K562 (cell line): ENCODE data around the gene DYNLL1. TPM values are rescaled to one million over a fixed set of nuclear protein-coding genes. Genes with fewer than 3 reads are reported as not detected.

Experiments
- ATAC-seq: fragments of 200-7000 bp; cut with Tn5 transposase; 3 replicates; pipeline ENCODE4 v1.9.1; 2020; ENCODE audit warnings: moderate library complexity
- BruUV-seq: library from RNA; stranded (reverse); fragments of 400-500 nt; replicated peaks from 2 replicates; lab custom pipeline; 2021; lab: Mats Ljungman, UMichigan
- CTCF ChIA-PET: fragments of 300-600 bp; formaldehyde crosslinking; extraction: SDS; loops from one replicate; lab custom pipeline; 2021; ENCODE audit warnings: low intra/inter-chr PET ratio; lab: Yijun Ruan, JAX
- POLR2A ChIA-PET: fragments of 300-600, 350-650 bp; sonication (Branson Sonifier 250); formaldehyde crosslinking; extraction: SDS; loops from one replicate; lab custom pipeline; 2021; ENCODE audit warnings: antibody characterized with exemption, inconsistent platforms; lab: Yijun Ruan, JAX
- DNase-seq, 4 experiments: peaks; one replicate each; pipeline versions ENCODE4 v3.0.0 to v3.0.0-alpha.2; 2011 to 2018; ENCODE audit warnings: low spot score in 3 of 4, mixed read lengths in 3 of 4; ENCODE audit errors: extremely low read depth in 1 of 4
- FAIRE-seq: peaks from 2 replicates; lab custom pipeline; 2011; peaks lifted over from hg19 to GRCh38; lab: Jason Lieb, UNC
- H2AFZ ChIP-seq: 2 replicates; pipeline ENCODE4 v1.6.0; 2011; ENCODE audit warnings: low read depth, low read length, control low read depth, inconsistent platforms
- H3K27ac ChIP-seq: fragments of 200-600 bp; 3 replicates; pipeline ENCODE4 v1.8.0; 2011; ENCODE audit warnings: low read depth, mild to moderate bottlenecking, control low read depth, inconsistent platforms, low read length, moderate library complexity, mixed read lengths; ENCODE audit errors: extremely low read depth
- H3K27me3 ChIP-seq, 2 experiments: fragments of 300-600 bp in 1 of 2; 2 replicates in 1 of 2; 3 replicates in 1 of 2; pipeline versions ENCODE4 v1.6.0 to v1.8.0; 2011; ENCODE audit warnings: inconsistent platforms in 2 of 2, low read length in 2 of 2, mild to moderate bottlenecking in 1 of 2, mixed read lengths in 1 of 2, moderate library complexity in 1 of 2; ENCODE audit not compliant: control insufficient read depth in 2 of 2, insufficient read depth in 2 of 2
- H3K36me3 ChIP-seq: fragments of 300-600 bp; 3 replicates; pipeline ENCODE4 v1.8.0; 2011; ENCODE audit warnings: mild to moderate bottlenecking, low read length, inconsistent platforms; ENCODE audit not compliant: control insufficient read depth, insufficient read depth
- H3K4me1 ChIP-seq, 2 experiments: fragments of 200-600 bp in 1 of 2; replicated peaks in 1 of 2; 2 replicates in 1 of 2; 3 replicates in 1 of 2; pipeline versions ENCODE4 v1.5.1 to v1.8.0; 2011; ENCODE audit warnings: inconsistent platforms in 2 of 2, low read length in 2 of 2, mild to moderate bottlenecking in 1 of 2, mixed read lengths in 1 of 2, moderate library complexity in 1 of 2; ENCODE audit not compliant: control insufficient read depth in 2 of 2, insufficient read depth in 2 of 2
- H3K4me2 ChIP-seq: 2 replicates; pipeline ENCODE4 v1.6.1; 2011; ENCODE audit warnings: low read length, control low read depth, inconsistent platforms, mixed read lengths; ENCODE audit not compliant: insufficient read depth
- H3K4me3 ChIP-seq: fragments of 200-600 bp; sonication (generic), shearing (Covaris generic); 2 replicates; pipeline ENCODE4 v1.5.1; 2016; ENCODE audit warnings: control low read depth, inconsistent platforms
- H3K79me2 ChIP-seq: fragments of 200-600 bp; 3 replicates; pipeline ENCODE4 v1.8.0; 2011; ENCODE audit warnings: low read length, inconsistent platforms; ENCODE audit not compliant: control insufficient read depth, insufficient read depth
- H3K9ac ChIP-seq, 2 experiments: 2 replicates each; pipeline versions ENCODE4 v1.6.0 to v1.6.1; 2011; ENCODE audit warnings: low read depth in 2 of 2, low read length in 2 of 2, control low read depth in 1 of 2, inconsistent platforms in 1 of 2, mild to moderate bottlenecking in 1 of 2, mixed read lengths in 1 of 2; ENCODE audit not compliant: insufficient read depth in 1 of 2
- H3K9me1 ChIP-seq: one replicate; pipeline ENCODE4 v1.6.0; 2011; ENCODE audit warnings: inconsistent platforms, mild to moderate bottlenecking, low read length, moderate library complexity; ENCODE audit not compliant: control insufficient read depth, insufficient read depth
- H3K9me3 ChIP-seq: replicated peaks from 2 replicates; pipeline ENCODE4 v1.5.1; 2011; ENCODE audit warnings: low read depth, low read length, inconsistent platforms; ENCODE audit not compliant: control insufficient read depth, insufficient read depth
- H4K20me1 ChIP-seq: replicated peaks from 2 replicates; pipeline ENCODE4 v1.6.1; 2011; ENCODE audit warnings: low read length, inconsistent platforms, mixed read lengths; ENCODE audit not compliant: control insufficient read depth, insufficient read depth
- COPS2 ChIP-seq: fragments of 450-650 bp; conservative IDR thresholded peaks from 2 replicates; pipeline ENCODE4 v1.6.1; 2016; ENCODE audit warnings: mild to moderate bottlenecking, moderate library complexity
- CXXC5 ChIP-seq: fragments of 250-450 bp; sonication (Bioruptor Pico); IDR thresholded peaks from 2 replicates; pipeline ENCODE4 v1.8.0; 2022; ENCODE audit warnings: inconsistent platforms, mild to moderate bottlenecking, moderate library complexity
- FOXA1 ChIP-seq: fragments of 450-650 bp; IDR thresholded peaks from 2 replicates; pipeline ENCODE4 v1.6.1; 2016; ENCODE audit warnings: mild to moderate bottlenecking, borderline replicate concordance
- FOXM1 ChIP-seq, 2 experiments: fragments of 450-650 bp in 1 of 2; sonication (generic) in 1 of 2; formaldehyde crosslinking in 1 of 2; IDR thresholded peaks; 2 replicates each; pipeline versions ENCODE4 v1.6.1 to v1.9.0; 2017 to 2022; ENCODE audit warnings: low read depth in 2 of 2, mild to moderate bottlenecking in 2 of 2, missing genetic modification reagents in 1 of 2, moderate library complexity in 1 of 2
- GABPA ChIP-seq: fragments of 200-800 bp; sonication (Bioruptor generic); conservative IDR thresholded peaks from 2 replicates; pipeline ENCODE4 v1.6.1; 2016; ENCODE audit warnings: low read depth, missing genetic modification characterization, missing compliant biosample characterization
- HOXB6 ChIP-seq: fragments of 250-450 bp; sonication (Bioruptor Pico); IDR thresholded peaks from 2 replicates; pipeline ENCODE4 v1.5.1; 2022; ENCODE audit warnings: mild to moderate bottlenecking, borderline replicate concordance
- MAFK ChIP-seq: IDR thresholded peaks from 2 replicates; pipeline ENCODE4 v1.6.1; 2011; ENCODE audit warnings: low read length, improper control_type of control experiment
- MED1 ChIP-seq: sonication (generic); formaldehyde crosslinking; IDR thresholded peaks from 2 replicates; pipeline ENCODE4 v1.8.1; 2023; ENCODE audit warnings: missing genetic modification reagents, borderline replicate concordance
- MYBL2 ChIP-seq, 2 experiments: fragments of 450-650 bp in 1 of 2; sonication (generic) in 1 of 2; formaldehyde crosslinking in 1 of 2; IDR thresholded peaks; 2 replicates each; pipeline versions ENCODE4 v1.6.1 to v1.8.1; 2017 to 2022; ENCODE audit warnings: borderline replicate concordance in 1 of 2, inconsistent platforms in 1 of 2, low read depth in 1 of 2, mild to moderate bottlenecking in 1 of 2, missing genetic modification reagents in 1 of 2, moderate library complexity in 1 of 2
- RHOXF2B ChIP-seq: fragments of 250-450 bp; sonication (Bioruptor Pico); conservative IDR thresholded peaks from 2 replicates; pipeline ENCODE4 v1.5.1; 2021
- SNIP1 ChIP-seq: fragments of 450-650 bp; IDR thresholded peaks from 2 replicates; pipeline ENCODE4 v1.7.1; 2017; ENCODE audit warnings: low read depth, mild to moderate bottlenecking
- ZNF41 ChIP-seq: fragments of 250-450 bp; sonication (Bioruptor Pico); conservative IDR thresholded peaks from 2 replicates; pipeline ENCODE4 v1.4.0; 2020; ENCODE audit warnings: mild to moderate bottlenecking
- ZNF644 ChIP-seq: fragments of 200-800 bp; sonication (Bioruptor generic); IDR thresholded peaks from 2 replicates; pipeline ENCODE4 v1.6.1; 2016; ENCODE audit warnings: low read depth, missing genetic modification characterization, missing compliant biosample characterization
- ZNF76 ChIP-seq: fragments of 250-450 bp; sonication (Bioruptor Pico); IDR thresholded peaks from 2 replicates; pipeline ENCODE4 v1.4.0; 2020; ENCODE audit warnings: mild to moderate bottlenecking, moderate library complexity, borderline replicate concordance
- WGBS: fragments of 100-300 bp; shearing (Covaris generic); methylation state at CpG from one replicate; pipeline ENCODE4 v1.1.6; 2016; ENCODE audit warnings: low coverage, mixed read lengths; ENCODE audit not compliant: insufficient coverage; ENCODE audit errors: missing lambda C conversion rate; 5-methylcytosine and 5-hydroxymethylcytosine counted together
- in situ Hi-C: fragments of 300-500 bp; cut with MboI; formaldehyde crosslinking; loops from 4 replicates; pipeline ENCODE4 v1.15.0; 2018; ENCODE audit warnings: inconsistent platforms, mixed read lengths
- intact Hi-C: fragments of 100-400 bp; cut with micrococcal nuclease; formaldehyde crosslinking; loops from 2 replicates; pipeline ENCODE4 v1.14.2; 2022
- polyA plus RNA-seq, 8 experiments: library from polyadenylated mRNA; depleted of rRNA in 4 of 8; stranded (reverse) in 5 of 8; unstranded in 3 of 8; fragments of >200 nt; fragmentation: Nextera tagmentation in 2 of 8; fragmentation: Illumina TruSeq in 1 of 8; extraction: Ambion mirVana in 2 of 8; extraction: Trizol in 1 of 8; gene quantifications; 2 replicates each; pipeline versions ENCODE4 v1.2.1 to v1.2.3, GENCODE V29; 2011 to 2014; ENCODE audit warnings: inconsistent platforms in 1 of 8, missing spikeins in 1 of 8
- total RNA-seq, 7 experiments: library from RNA; depleted of rRNA in 6 of 7; stranded (reverse); fragments of >200 nt in 6 of 7; fragmentation: Illumina TruSeq in 2 of 7; extraction: Trizol in 2 of 7; gene quantifications; 2 replicates each; pipeline versions ENCODE4 v1.2.1 to v1.2.3, GENCODE V29; 2011 to 2021; ENCODE audit warnings: low replicate concordance in 1 of 7
- TF ChIP-seq, protein P1 (sequence below): fragments of 250-450 bp; sonication (Bioruptor Pico); IDR thresholded peaks from 2 replicates; pipeline ENCODE4 v1.8.0; 2021; ENCODE audit warnings: moderate library complexity, mild to moderate bottlenecking, inconsistent platforms
- TF ChIP-seq, protein P2 (sequence below): sonication (generic); formaldehyde crosslinking; IDR thresholded peaks from 2 replicates; pipeline ENCODE4 v1.8.1; 2023; ENCODE audit warnings: mild to moderate bottlenecking, missing genetic modification reagents
- TF ChIP-seq, protein P3 (sequence below), 2 experiments: IDR thresholded peaks; 2 replicates each; pipeline ENCODE4 v1.6.1; 2011; ENCODE audit warnings: borderline replicate concordance in 1 of 2, control low read depth in 1 of 2, low read depth in 1 of 2, low read length in 1 of 2, mild to moderate bottlenecking in 1 of 2, mixed read lengths in 1 of 2, moderate library complexity in 1 of 2; ENCODE audit not compliant: insufficient read depth in 1 of 2, insufficient read length in 1 of 2, poor library complexity in 1 of 2, severe bottlenecking in 1 of 2; ENCODE audit errors: extremely low read depth in 1 of 2

Gene DYNLL1
- total and polyA plus RNA-seq, 9 of the 15 experiments (the other 6 are each of a cell fraction or from before 2014, with no cell fraction given) = 303 to 1,112 (median 468) TPM

DNA sequence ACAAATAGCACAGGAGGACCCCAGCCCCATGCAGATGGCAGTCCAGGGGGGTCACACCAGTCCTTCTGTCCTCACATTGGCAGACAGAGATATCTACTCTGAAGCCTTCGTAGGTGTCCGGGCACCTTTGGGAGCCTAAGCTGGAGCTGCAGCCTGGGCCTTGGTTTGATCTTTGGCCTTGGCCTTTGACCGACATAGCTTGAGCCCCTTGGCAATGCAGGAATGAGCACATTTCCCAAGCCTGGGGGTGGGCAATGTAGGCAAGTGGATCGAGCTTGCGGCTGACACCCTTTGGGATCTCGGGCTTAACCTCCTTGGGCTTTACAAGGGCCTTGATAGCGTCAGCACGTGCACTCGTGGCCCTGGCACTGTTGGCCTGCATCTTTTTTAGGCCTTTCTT is 26.7 kb downstream of the DYNLL1 start:
- H3K79me2 ChIP-seq = no peaks in the 10 kb centered on the region
- in situ Hi-C loops = no loop called here
- H3K27me3 ChIP-seq = no peaks in the 10 kb centered on the region
- no peaks in the 10 kb centered on the region for H3K9me1 ChIP-seq
- POLR2A ChIA-PET = interaction anchor here (0.7 to 1.2 kb wide), 2 partner anchors 17 to 53 kb away, joined by 3 read pairs; no protein-coding TSS in a partner anchor
- 88% methylated on average over 9 of the region's 9 CpGs for WGBS
- H3K9me3 ChIP-seq = no peaks in the 10 kb centered on the region
- H3K4me1 ChIP-seq = peaks cover 3 to 5% of the 10 kb centered on the region in 2 experiments; a peak in 3 of 5 replicates
- H2AFZ ChIP-seq = no peak overlapping the region
- no TSS peak for BruUV-seq
- H3K4me3 ChIP-seq = no peak overlapping the region
- H3K4me2 ChIP-seq = no peak overlapping the region
- H4K20me1 ChIP-seq = no peaks in the 10 kb centered on the region
- ATAC-seq (no peak), DNase-seq (no peak), FAIRE-seq (no peak)
- intact Hi-C loops = no loop called here
- no peaks in the 10 kb centered on the region for H3K36me3 ChIP-seq
- CTCF ChIA-PET = no interaction called here
- TF ChIP-seq, protein P1, sequence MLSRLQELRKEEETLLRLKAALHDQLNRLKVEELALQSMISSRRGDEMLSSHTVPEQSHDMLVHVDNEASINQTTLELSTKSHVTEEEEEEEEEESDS (CRISPR knock-in tag) = no peak
- TF ChIP-seq SNIP1 (no peak), RHOXF2B (CRISPR knock-in tag) (no peak), GABPA (tag) (no peak), MED1 (CRISPR knock-in tag) (no peak), FOXM1 (IDR thresholded peaks at IDR 0.05; ENCODE audit: low read depth) (no peak), FOXM1 (CRISPR knock-in tag; IDR thresholded peaks at IDR 0.05; ENCODE audit: low read depth) (no peak), CXXC5 (CRISPR knock-in tag) (no peak), FOXA1 (no peak), HOXB6 (CRISPR knock-in tag) (no peak), ZNF644 (tag) (no peak), ZNF41 (CRISPR knock-in tag) (no peak), COPS2 (no peak), ZNF76 (CRISPR knock-in tag) (no peak), MYBL2 (IDR thresholded peaks at IDR 0.05; ENCODE audit: low read depth) (no peak), MYBL2 (CRISPR knock-in tag; IDR thresholded peaks at IDR 0.05; ENCODE audit: borderline replicate concordance) (no peak), MAFK (no peak)
- TF ChIP-seq, protein P2, sequence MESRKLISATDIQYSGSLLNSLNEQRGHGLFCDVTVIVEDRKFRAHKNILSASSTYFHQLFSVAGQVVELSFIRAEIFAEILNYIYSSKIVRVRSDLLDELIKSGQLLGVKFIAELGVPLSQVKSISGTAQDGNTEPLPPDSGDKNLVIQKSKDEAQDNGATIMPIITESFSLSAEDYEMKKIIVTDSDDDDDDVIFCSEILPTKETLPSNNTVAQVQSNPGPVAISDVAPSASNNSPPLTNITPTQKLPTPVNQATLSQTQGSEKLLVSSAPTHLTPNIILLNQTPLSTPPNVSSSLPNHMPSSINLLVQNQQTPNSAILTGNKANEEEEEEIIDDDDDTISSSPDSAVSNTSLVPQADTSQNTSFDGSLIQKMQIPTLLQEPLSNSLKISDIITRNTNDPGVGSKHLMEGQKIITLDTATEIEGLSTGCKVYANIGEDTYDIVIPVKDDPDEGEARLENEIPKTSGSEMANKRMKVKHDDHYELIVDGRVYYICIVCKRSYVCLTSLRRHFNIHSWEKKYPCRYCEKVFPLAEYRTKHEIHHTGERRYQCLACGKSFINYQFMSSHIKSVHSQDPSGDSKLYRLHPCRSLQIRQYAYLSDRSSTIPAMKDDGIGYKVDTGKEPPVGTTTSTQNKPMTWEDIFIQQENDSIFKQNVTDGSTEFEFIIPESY = no peak
- TF ChIP-seq, protein P3, sequence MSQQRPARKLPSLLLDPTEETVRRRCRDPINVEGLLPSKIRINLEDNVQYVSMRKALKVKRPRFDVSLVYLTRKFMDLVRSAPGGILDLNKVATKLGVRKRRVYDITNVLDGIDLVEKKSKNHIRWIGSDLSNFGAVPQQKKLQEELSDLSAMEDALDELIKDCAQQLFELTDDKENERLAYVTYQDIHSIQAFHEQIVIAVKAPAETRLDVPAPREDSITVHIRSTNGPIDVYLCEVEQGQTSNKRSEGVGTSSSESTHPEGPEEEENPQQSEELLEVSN (IDR thresholded peaks at IDR 0.05; ENCODE audit: borderline replicate concordance in 1 of 2, extremely low read depth in 1 of 2, insufficient read depth in 1 of 2, insufficient read length in 1 of 2, low read depth in 1 of 2, low read length in 1 of 2, poor library complexity in 1 of 2, severe bottlenecking in 1 of 2) = no peak
- H3K9ac ChIP-seq = no peak overlapping the region
- no peak overlapping the region for H3K27ac ChIP-seq
